ENCODE measurements around the gene C2CD2. TPM values are rescaled to one million over a fixed set of nuclear protein-coding genes. Genes with fewer than 3 reads are reported as not detected.

The C2CD2 gene
- total RNA-seq, 2 donors from 2014 or later = 26.3 to 28.7 TPM

- H3K36me3 ChIP-seq (ENCODE audit: control insufficient read depth, insufficient read depth, low read length) = peaks cover 7% of the 10 kb centered on the region
- Mint-ChIP-seq H3K27me3 (ENCODE audit: insufficient read depth) (no peaks in the 10 kb centered on the region), H3K4me1 (peaks cover 4% of the 10 kb centered on the region), H3K4me3 (no peak overlapping the region), H3K9me3 (no peaks in the 10 kb centered on the region), H3K36me3 (ENCODE audit: low read depth) (peaks cover 27% of the 10 kb centered on the region), H3K27ac (no peak overlapping the region)
- H3K27ac ChIP-seq (ENCODE audit: low read depth, low read length) = no peak overlapping the region
- no peak overlapping the region for H3K9ac ChIP-seq (ENCODE audit: extremely low read depth, low read length, poor library complexity, severe bottlenecking)
- 97 to 99% methylated on average over 11 to 13 of the region's 15 CpGs for WGBS, 2 experiments (ENCODE audit: insufficient coverage in 1 of 2, insufficient read length in 1 of 2)
- no peak overlapping the region for H3K4me3 ChIP-seq (ENCODE audit: low read length)
- H3K27me3 ChIP-seq (ENCODE audit: control insufficient read depth, insufficient read depth, low read length, poor library complexity, severe bottlenecking) = no peaks in the 10 kb centered on the region
- no peaks in the 10 kb centered on the region for H3K4me1 ChIP-seq (ENCODE audit: control insufficient read depth, insufficient read depth, low read length)
- DNase-seq = no peak
- TF ChIP-seq, protein P1, sequence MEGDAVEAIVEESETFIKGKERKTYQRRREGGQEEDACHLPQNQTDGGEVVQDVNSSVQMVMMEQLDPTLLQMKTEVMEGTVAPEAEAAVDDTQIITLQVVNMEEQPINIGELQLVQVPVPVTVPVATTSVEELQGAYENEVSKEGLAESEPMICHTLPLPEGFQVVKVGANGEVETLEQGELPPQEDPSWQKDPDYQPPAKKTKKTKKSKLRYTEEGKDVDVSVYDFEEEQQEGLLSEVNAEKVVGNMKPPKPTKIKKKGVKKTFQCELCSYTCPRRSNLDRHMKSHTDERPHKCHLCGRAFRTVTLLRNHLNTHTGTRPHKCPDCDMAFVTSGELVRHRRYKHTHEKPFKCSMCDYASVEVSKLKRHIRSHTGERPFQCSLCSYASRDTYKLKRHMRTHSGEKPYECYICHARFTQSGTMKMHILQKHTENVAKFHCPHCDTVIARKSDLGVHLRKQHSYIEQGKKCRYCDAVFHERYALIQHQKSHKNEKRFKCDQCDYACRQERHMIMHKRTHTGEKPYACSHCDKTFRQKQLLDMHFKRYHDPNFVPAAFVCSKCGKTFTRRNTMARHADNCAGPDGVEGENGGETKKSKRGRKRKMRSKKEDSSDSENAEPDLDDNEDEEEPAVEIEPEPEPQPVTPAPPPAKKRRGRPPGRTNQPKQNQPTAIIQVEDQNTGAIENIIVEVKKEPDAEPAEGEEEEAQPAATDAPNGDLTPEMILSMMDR (conservative IDR thresholded peaks at IDR 0.05) = no peak
- H3K9me3 ChIP-seq (ENCODE audit: control insufficient read depth, low read length) = no peaks in the 10 kb centered on the region
Measured at GRCh38 chr21:41918561-41919358, 35.1 kb downstream of the C2CD2 start.

DNA sequence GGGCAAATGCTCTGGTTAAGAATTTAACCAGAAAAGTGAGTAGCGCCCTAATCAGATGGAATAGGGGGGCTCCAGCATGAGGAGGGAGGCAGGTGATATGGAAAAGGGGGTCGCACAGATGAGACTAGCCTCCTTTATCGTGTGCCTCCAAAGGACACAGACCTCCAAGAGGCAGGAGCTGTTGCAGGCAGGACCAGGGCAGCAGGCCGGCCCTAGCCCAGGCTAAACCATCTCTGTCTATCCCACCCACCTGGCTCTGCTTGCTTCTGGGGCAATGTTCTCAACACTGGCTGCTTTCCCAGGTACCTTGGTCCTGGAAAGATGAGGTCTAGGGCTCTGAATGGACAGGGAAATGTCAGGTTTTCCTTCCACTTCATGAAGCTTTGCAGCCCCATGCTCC, 36.3 kb downstream of the C2CD2 start:
- no peak overlapping the region for H3K4me3 ChIP-seq (ENCODE audit: low read length)
- peaks cover 4% of the 10 kb centered on the region for H3K4me1 Mint-ChIP-seq
- no peak overlapping the region for H3K9ac ChIP-seq (ENCODE audit: extremely low read depth, low read length, poor library complexity, severe bottlenecking)
- TF ChIP-seq, protein P1 (conservative IDR thresholded peaks at IDR 0.05) = no peak
- H3K4me3 Mint-ChIP-seq = no peak overlapping the region
- no peak overlapping the region for H3K27ac ChIP-seq (ENCODE audit: low read depth, low read length)
- no peaks in the 10 kb centered on the region for H3K27me3 ChIP-seq (ENCODE audit: control insufficient read depth, insufficient read depth, low read length, poor library complexity, severe bottlenecking)
- H3K27me3 Mint-ChIP-seq (ENCODE audit: insufficient read depth) = no peaks in the 10 kb centered on the region
- no peaks in the 10 kb centered on the region for H3K4me1 ChIP-seq (ENCODE audit: control insufficient read depth, insufficient read depth, low read length)
- H3K36me3 ChIP-seq (ENCODE audit: control insufficient read depth, insufficient read depth, low read length) = peaks cover 14% of the 10 kb centered on the region
- H3K9me3 ChIP-seq (ENCODE audit: control insufficient read depth, low read length) = no peaks in the 10 kb centered on the region
- no peaks in the 10 kb centered on the region for H3K9me3 Mint-ChIP-seq
- DNase-seq = no peak
- 93 to 100% methylated on average over 3 to 4 of the region's 4 CpGs for WGBS, 2 experiments (ENCODE audit: insufficient coverage in 1 of 2, insufficient read length in 1 of 2)
- peaks cover 33% of the 10 kb centered on the region for H3K36me3 Mint-ChIP-seq (ENCODE audit: low read depth)
- H3K27ac Mint-ChIP-seq = no peak overlapping the region

DNA sequence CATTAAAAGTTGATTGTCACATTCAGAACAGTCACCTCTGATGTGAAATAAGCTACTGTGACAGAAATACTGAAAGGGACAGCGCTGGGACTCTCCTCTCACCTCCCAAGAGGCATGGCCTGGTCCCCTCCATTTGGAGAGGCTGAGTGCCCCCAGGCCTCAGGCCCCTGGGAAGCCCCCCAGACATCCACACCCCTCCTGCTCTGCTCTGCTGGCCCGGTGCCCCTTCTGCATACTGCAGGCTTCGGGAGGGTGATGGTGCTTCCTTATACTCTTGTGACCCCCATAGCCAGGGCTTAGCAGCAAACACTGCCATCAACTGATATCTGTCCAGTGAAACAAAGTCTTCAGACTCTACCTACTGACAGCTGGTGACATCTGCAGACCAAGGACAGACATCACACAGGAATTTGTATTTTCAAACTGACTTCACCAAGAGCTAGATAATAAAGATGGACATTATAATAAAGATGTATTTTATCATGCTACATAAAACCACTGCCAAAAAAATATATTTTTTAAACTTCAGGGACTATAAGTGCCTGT, 36.9 kb downstream of the C2CD2 start:
- Histone ChIP-seq H3K4me3 (ENCODE audit: low read length) (no peak overlapping the region), H3K9me3 (ENCODE audit: control insufficient read depth, low read length) (no peaks in the 10 kb centered on the region), H3K4me1 (ENCODE audit: control insufficient read depth, insufficient read depth, low read length) (no peaks in the 10 kb centered on the region), H3K9ac (ENCODE audit: extremely low read depth, low read length, poor library complexity, severe bottlenecking) (no peak overlapping the region), H3K36me3 (ENCODE audit: control insufficient read depth, insufficient read depth, low read length) (peaks cover 17% of the 10 kb centered on the region), H3K27me3 (ENCODE audit: control insufficient read depth, insufficient read depth, low read length, poor library complexity, severe bottlenecking) (no peaks in the 10 kb centered on the region), H3K27ac (ENCODE audit: low read depth, low read length) (no peak overlapping the region)
- 88% methylated on average over 3 of the region's 3 CpGs; no CpG with 5 or more reads in 1 of the 2 experiments for WGBS, 2 experiments (ENCODE audit: insufficient coverage in 1 of 2, insufficient read length in 1 of 2)
- TF ChIP-seq, protein P1 (conservative IDR thresholded peaks at IDR 0.05) = no peak
- Mint-ChIP-seq H3K4me3 (no peak overlapping the region), H3K4me1 (peaks cover 4% of the 10 kb centered on the region), H3K9me3 (no peaks in the 10 kb centered on the region), H3K36me3 (ENCODE audit: low read depth) (peaks cover 36% of the 10 kb centered on the region), H3K27ac (no peak overlapping the region), H3K27me3 (ENCODE audit: insufficient read depth) (no peaks in the 10 kb centered on the region)
- no peak for DNase-seq
